GM12875 (cell line): ENCODE measurements around the gene EXOSC6.
"Not testable (repeated sequence)": the region's sequence is repeated elsewhere in the genome, so short reads cannot be mapped to it uniquely, and the experiment has no call there.

ENCODE experiments used
- H3K4me3 ChIP-seq: one replicate; pipeline ENCODE4 v1.5.1; 2011; ENCODE audit warnings: low read depth, low read length, control low read depth

Gene EXOSC6

DNA sequence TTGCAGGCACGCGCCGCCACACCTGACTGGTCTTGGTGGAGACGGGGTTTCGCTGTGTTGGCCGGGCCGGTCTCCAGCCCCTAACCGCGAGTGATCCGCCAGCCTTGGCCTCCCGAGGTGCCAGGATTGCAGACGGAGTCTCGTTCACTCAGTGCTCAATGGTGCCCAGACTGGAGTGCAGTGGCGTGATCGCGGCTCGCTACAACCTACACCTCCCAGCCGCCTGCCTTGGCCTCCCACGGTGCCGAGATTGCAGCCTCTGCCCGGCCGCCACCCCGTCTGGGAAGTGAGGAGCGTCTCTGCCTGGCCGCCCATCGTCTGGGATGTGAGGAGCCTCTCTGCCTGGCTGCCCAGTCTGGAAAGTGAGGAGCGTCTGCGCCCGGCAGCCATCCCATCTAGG lies 47.7 kb downstream of the EXOSC6 start:
- H3K4me3 ChIP-seq: not testable (repeated sequence)

DNA sequence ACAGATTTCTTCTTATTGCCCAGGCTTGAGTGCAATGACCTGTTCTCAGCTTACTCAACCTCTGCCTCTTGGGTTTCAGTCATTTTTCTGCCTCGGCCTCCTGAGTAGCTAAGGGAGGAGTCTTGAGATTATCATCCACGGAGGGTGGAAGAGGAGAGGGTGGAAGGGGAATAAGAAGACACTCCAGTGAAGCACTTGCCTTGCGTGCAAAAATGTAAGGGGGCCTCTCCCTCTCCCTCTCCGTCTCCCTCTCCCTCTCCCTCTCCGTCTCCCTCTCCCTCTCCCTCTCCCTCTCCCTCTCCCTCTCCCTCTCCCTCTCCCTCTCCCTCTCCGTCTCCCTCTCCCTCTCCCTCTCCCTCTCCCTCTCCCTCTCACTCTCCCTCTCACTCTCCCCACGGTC lies 48.2 kb downstream of the EXOSC6 start:
- H3K4me3 ChIP-seq: not testable (repeated sequence)

DNA sequence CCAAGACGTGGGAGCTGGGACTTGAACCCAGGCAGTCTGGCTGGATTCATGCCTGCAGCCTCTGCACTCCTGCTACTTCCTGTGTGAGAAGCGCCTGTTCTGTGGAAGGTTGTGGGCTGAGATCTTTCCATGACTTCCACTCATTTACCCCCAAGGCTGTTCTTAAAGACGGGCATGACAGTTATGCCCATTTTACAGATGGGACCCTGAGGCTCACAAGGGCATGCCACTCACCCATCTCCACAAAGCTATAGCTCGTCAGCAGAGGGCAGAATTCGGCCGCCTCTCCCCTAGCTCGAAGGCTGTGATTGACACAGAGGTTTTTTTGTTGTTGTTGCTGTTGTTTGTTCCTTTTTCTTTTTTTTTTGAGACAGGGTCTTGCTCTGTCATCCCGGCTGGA lies 51.7 kb downstream of the EXOSC6 start:
- not testable (repeated sequence) for H3K4me3 ChIP-seq

DNA sequence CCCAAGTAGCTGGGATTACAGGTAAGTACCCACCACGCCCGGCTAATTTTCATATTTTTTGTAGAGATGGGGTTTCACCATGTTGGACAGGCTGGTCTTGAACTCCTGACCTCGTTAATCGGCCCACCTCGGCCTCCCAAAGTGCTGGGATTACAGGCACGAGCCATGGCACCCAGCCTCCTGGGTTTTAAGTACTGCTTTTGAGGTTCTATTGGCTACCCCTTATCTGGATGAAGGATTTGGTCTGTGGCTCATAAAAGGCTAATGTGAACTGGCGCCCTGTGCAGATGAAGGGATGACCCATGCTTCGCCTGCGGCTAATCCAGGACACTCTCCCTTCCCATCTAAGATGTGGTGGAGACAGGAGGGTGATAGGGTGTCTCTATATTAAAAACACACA lies 52.6 kb downstream of the EXOSC6 start:
- not testable (repeated sequence) for H3K4me3 ChIP-seq

DNA sequence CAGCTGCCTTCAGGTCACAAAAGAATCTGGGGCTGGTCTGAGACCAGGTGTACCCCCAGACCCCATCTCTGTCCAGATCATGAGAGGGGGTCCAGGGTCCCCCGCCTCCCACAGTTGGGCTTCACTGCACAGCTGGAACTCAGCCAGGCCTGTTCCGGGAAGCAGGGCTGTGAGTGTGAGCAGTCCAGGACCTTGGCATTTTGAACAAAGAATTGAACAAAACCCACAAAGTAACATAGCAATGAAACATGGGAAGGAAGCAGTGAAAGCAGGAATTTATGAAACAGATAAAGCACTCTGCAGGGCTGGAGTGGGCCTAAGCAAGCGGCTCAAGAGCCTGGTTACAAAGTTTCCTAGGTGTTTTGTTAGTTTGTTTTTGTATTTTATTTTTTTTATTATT lies 53.1 kb downstream of the EXOSC6 start:
- not testable (repeated sequence) for H3K4me3 ChIP-seq

DNA sequence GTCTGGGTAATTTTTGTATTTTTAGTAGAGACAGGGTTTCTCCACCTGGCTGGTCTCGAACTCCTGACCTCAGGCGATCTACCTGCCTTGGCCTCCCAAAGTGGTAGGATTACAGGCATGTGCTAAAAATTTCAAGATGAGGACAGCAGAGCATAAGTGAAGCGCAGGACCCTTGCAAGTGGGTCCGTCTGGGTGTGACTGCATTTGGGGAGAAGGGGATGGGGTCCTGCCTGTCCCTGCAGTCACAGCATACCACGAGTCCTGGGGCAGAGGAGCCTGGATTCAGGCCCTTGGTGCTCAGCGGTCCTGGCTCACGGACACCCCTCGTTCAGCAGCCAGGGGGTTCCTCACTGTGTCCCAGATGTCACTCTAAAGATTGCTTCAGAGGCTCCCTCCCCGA lies 53.5 kb downstream of the EXOSC6 start:
- H3K4me3 ChIP-seq: not testable (repeated sequence)

DNA sequence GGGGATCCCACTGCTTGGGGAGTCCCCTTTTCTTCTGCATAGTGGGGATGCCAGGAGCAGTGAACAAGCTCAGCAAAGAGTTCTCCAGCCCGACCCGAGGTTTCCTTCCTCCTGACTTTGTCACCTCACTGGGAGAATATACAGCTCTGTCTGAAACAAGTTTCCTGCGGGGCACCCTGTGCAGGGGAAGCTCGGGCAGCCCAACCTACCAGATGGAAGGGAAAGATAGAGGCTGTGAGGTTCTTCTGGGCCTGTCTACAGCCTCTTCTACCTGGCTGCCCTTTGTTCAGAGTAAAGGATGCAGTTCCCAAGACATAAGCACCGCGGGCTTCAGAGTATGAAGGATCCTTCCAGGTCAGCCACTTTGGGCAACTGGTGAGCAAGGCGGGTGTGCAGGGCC lies 54.1 kb downstream of the EXOSC6 start:
- not testable (repeated sequence) for H3K4me3 ChIP-seq
